Transverse colon (tissue), 4 donors: ENCODE data around the gene HOPX. TPM values are rescaled to one million over a fixed set of nuclear protein-coding genes. Genes with fewer than 3 reads are reported as not detected.
A peak's percentile ranks its signal among the peaks of the same experiment; 100 is the strongest.

Source experiments
- DNase-seq: peaks from one replicate; pipeline ENCODE4 v3.0.0-alpha.2; 2019
- H3K27ac ChIP-seq, 4 donors: fragments of 200-600 bp; sonication (generic); 2 replicates each; pipeline ENCODE4 v1.5.1; 2016 to 2018; ENCODE audit warnings: inconsistent platforms in 4 of 4
- H3K27me3 ChIP-seq: fragments of 200-600 bp; sonication (generic); 2 replicates; pipeline ENCODE4 v1.5.1; 2017; ENCODE audit warnings: inconsistent platforms
- H3K36me3 ChIP-seq, 4 donors: fragments of 200-600 bp; sonication (generic); 2 replicates each; pipeline ENCODE4 v1.5.1; 2017 to 2019; ENCODE audit warnings: inconsistent platforms in 4 of 4
- H3K4me1 ChIP-seq, 4 donors: fragments of 200-600 bp; sonication (generic); 2 replicates each; pipeline ENCODE4 v1.5.1; 2017 to 2020; ENCODE audit warnings: inconsistent platforms in 4 of 4
- H3K4me3 ChIP-seq, 4 donors: fragments of 200-600 bp; sonication (generic); 1 replicate in 1 of 4; 2 replicates in 3 of 4; pipeline versions ENCODE4 v1.5.1 to v1.6.1; 2017 to 2019; ENCODE audit warnings: inconsistent platforms in 4 of 4
- H3K9me3 ChIP-seq, 2 donors: fragments of 200-600 bp; sonication (generic); 2 replicates each; pipeline ENCODE4 v1.5.1; 2017 to 2019; ENCODE audit warnings: inconsistent platforms in 2 of 2
- CTCF ChIP-seq, 5 experiments: fragments of 200-600 bp in 3 of 5; fragments of 450-650 bp in 2 of 5; sonication (generic) in 3 of 5; IDR thresholded peaks; 1 replicate in 2 of 5; 2 replicates in 3 of 5; pipeline ENCODE4 v1.5.1; 2016 to 2017; ENCODE audit warnings: antibody characterized with exemption in 5 of 5, inconsistent platforms in 3 of 5, mild to moderate bottlenecking in 2 of 5, moderate library complexity in 1 of 5
- EP300 ChIP-seq: sonication (generic); formaldehyde crosslinking; IDR thresholded peaks from one replicate; pipeline ENCODE4 v1.6.1; 2017; ENCODE audit warnings: antibody characterized with exemption, low read depth
- POLR2A ChIP-seq: fragments of 450-650 bp; IDR thresholded peaks from one replicate; pipeline ENCODE4 v1.6.1; 2016; ENCODE audit warnings: antibody characterized with exemption, mild to moderate bottlenecking, moderate library complexity
- POLR2AphosphoS5 ChIP-seq, 3 donors: sonication (generic); formaldehyde crosslinking; IDR thresholded peaks; one replicate each; pipeline ENCODE4 v1.6.1; 2016; ENCODE audit warnings: antibody characterized with exemption in 3 of 3
- WGBS, 2 donors: methylation state at CpG; one replicate each; pipeline ENCODE4 v1.1.5; 2018; ENCODE audit warnings: low coverage in 1 of 2; 5-methylcytosine and 5-hydroxymethylcytosine counted together
- in situ Hi-C, 4 donors: fragments of 200-750 bp; cut with MboI; loops; one replicate each; pipeline versions ENCODE4 v1.15.0 to v1.15.1; 2017; ENCODE audit warnings: low sequenced_read_pairs in 3 of 4, low pct_ligation_motif_present in 1 of 4, low pct_unique_long_range_greater_than_20kb in 1 of 4
- intact Hi-C: fragments of 100-400 bp; cut with DNase I; formaldehyde crosslinking; loops from one replicate; pipeline ENCODE4 v1.15.1; 2023; ENCODE audit warnings: low total_unique reads
- total RNA-seq, 4 donors: library from RNA; depleted of rRNA; stranded (reverse); fragments of >200 nt; gene quantifications; one replicate each; pipeline ENCODE4 v1.1.0, GENCODE V29; 2016

HOPX gene
- total RNA-seq, 4 donors from 2014 or later, result 2.6 to 27.5 (median 7.7) TPM

GRCh38 chr4:56665781-56666180 lies 15.3 kb downstream of the HOPX start:
- no peak for DNase-seq
- 66% methylated on average over 5 of the region's 5 CpGs; no CpG with 5 or more reads in 1 of the 2 donors for WGBS, 2 donors
- H3K27ac ChIP-seq, result no peak overlapping the region
- no peak for TF ChIP-seq EP300
- no peak for TF ChIP-seq POLR2A
- TF ChIP-seq CTCF (IDR thresholded peaks at IDR 0.05), result no peak
- TF ChIP-seq POLR2AphosphoS5 (IDR thresholded peaks at IDR 0.05), result no peak
- H3K36me3 ChIP-seq, result no peaks in the 10 kb centered on the region
- intact Hi-C loops, result loop anchor here (10.0 kb wide), 1 partner anchor 129 kb away; no protein-coding TSS in a partner anchor
- H3K9me3 ChIP-seq, result no peaks in the 10 kb centered on the region
- in situ Hi-C loops, result loop anchor here in 2 of 4 donors (10.0 kb wide), 1 partner anchor 139 kb away; no protein-coding TSS in a partner anchor
- H3K27me3 ChIP-seq, result peaks cover 8% of the 10 kb centered on the region
- H3K4me3 ChIP-seq, result no peak overlapping the region
- no peaks in the 10 kb centered on the region for H3K4me1 ChIP-seq

- TF ChIP-seq POLR2AphosphoS5 (IDR thresholded peaks at IDR 0.05) (no peak), EP300 (no peak), CTCF (IDR thresholded peaks at IDR 0.05) (no peak), POLR2A (no peak)
- no peaks in the 10 kb centered on the region for H3K36me3 ChIP-seq
- intact Hi-C loops, result loop anchor here (10.0 kb wide), 1 partner anchor 132 kb away; no protein-coding TSS in a partner anchor
- in situ Hi-C loops, result loop anchor here in 2 of 4 donors (10.0 kb wide), 1 partner anchor 142 kb away; no protein-coding TSS in a partner anchor
- no peaks in the 10 kb centered on the region for H3K9me3 ChIP-seq
- no peak for DNase-seq
- H3K4me1 ChIP-seq, result no peaks in the 10 kb centered on the region
- H3K27ac ChIP-seq, result no peak overlapping the region
- no peak overlapping the region for H3K4me3 ChIP-seq
- 72 to 82% methylated on average over 3 of the region's 3 CpGs for whole genome bisulfite sequencing, 2 donors
- H3K27me3 ChIP-seq, result peaks cover 27% of the 10 kb centered on the region
Observed at GRCh38 chr4:56662782-56663468, 18.2 kb downstream of the HOPX start.

- H3K9me3 ChIP-seq, result no peaks in the 10 kb centered on the region
- WGBS, 2 donors, result 84 to 93% methylated on average over 1 of the region's 1 CpG
- TF ChIP-seq EP300 (no peak), CTCF (IDR thresholded peaks at IDR 0.05) (no peak), POLR2A (no peak), POLR2AphosphoS5 (IDR thresholded peaks at IDR 0.05) (no peak)
- H3K4me1 ChIP-seq, result peaks cover under 1 to 15% (median 11%) of the 10 kb centered on the region in 4 donors
- in situ Hi-C loops, result loop anchor here in 2 of 4 donors (10.0 kb wide), 1 partner anchor 145 kb away; no protein-coding TSS in a partner anchor
- peaks cover 49% of the 10 kb centered on the region for H3K27me3 ChIP-seq
- H3K4me3 ChIP-seq, result no peak overlapping the region
- no peaks in the 10 kb centered on the region for H3K36me3 ChIP-seq
- no peak for DNase-seq
- intact Hi-C loops, result loop anchor here (10.0 kb wide), 1 partner anchor 135 kb away; no protein-coding TSS in a partner anchor
- no peak overlapping the region for H3K27ac ChIP-seq
Observed at GRCh38 chr4:56659946-56660345, 21.1 kb downstream of the HOPX start.

GRCh38 chr4:56658528-56658927 lies 22.6 kb downstream of the HOPX start:
- 42 to 55% methylated on average over 3 of the region's 3 CpGs for WGBS, 2 donors
- no peak overlapping the region for H3K4me3 ChIP-seq
- no peak for DNase-seq
- intact Hi-C loops (no loop called here), in situ Hi-C loops (no loop called here)
- peaks cover 11 to 29% (median 25%) of the 10 kb centered on the region in 4 donors for H3K4me1 ChIP-seq
- peaks cover 64% of the 10 kb centered on the region for H3K27me3 ChIP-seq
- TF ChIP-seq EP300 (no peak), POLR2A (no peak), POLR2AphosphoS5 (IDR thresholded peaks at IDR 0.05) (peak in 2 of 3 donors; percentile 20 to 56), CTCF (IDR thresholded peaks at IDR 0.05) (no peak)
- H3K9me3 ChIP-seq, result no peaks in the 10 kb centered on the region
- H3K27ac ChIP-seq, result peak overlapping the region; percentile 20 to 81 (median 50)
- no peaks in the 10 kb centered on the region for H3K36me3 ChIP-seq
